ENCODE results near the gene PSG5.
"Not testable (repeated sequence)": the region's sequence is repeated elsewhere in the genome, so short reads cannot be mapped to it uniquely, and the experiment has no call there.

Gene PSG5

GRCh38 chr19:43181869-43182771 is 4.2 kb downstream of the PSG5 start:
- DNase-seq = not testable (repeated sequence)

GRCh38 chr19:43179569-43180147 is 6.7 kb downstream of the PSG5 start:
- DNase-seq = not testable (repeated sequence)

- DNase-seq = not testable (repeated sequence)
These were observed 7.8 kb downstream of the PSG5 start for GRCh38 chr19:43178577-43178976.

- DNase-seq = not testable (repeated sequence)
These were observed 20.4 kb downstream of the PSG5 start for GRCh38 chr19:43165906-43166305.

DNA sequence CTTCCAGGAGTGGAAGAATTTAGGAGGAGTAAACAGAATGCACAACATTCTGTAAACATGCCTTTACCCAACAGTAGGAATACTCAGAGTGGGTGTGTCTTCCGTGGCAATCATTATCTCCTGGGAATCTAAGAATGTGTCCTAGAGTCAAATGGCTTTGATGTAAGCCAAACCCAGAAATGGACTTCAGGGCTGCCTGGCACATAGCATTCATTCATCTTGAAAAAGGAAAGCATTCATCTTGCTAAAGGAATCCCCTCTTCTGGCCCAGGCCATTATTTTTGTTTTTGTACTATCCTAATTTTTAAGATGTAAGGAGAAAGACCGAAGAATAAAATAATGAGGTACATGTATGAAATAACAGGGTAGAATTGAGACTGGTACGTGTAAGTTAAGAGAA is 23.2 kb downstream of the PSG5 start:
- not testable (repeated sequence) for DNase-seq

DNA sequence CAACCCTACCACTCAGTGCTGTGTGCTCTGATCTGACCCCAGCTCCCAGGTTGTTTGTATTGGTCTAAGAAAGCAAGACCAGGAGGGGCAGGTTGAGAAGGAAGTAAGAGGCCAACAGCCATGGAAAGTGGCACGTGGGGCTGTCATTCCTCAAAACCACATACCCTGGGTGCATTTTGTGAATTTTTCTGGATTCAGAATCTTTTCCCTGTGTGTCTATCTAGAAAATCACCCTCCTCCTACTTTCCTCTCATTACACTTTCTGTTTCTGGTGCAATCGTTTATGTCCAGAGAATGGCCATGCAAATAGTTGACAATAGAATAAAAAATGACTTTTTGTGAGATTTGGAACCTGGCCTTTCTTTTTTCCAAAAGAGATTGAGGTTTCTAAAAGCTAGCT is 24.1 kb downstream of the PSG5 start:
- not testable (repeated sequence) for DNase-seq

DNA sequence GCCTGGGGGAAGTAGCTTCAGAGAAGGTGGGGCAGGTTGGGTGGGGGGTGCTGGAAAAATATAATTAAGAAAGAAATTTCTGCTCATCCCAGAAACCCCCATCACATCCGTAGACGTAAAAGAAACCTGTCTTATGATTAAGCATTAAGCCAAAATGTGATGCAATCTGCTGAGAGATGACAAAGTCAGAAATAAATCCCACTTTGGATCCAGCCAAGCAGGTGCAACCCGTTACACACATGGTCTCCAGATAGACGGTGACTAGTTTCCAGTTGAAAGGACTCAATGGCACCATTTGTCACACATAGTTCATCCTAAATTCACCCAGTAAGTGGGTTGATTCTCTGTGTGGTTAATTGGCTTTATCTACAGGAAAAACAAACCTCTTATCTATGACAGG is 34.1 kb downstream of the PSG5 start:
- DNase-seq = no peak

GRCh38 chr19:43149788-43150187 is 36.5 kb downstream of the PSG5 start:
- DNase-seq = not testable (repeated sequence)

- DNase-seq = no peak
These were observed 38.1 kb downstream of the PSG5 start for GRCh38 chr19:43148233-43148632.

- DNase-seq = not testable (repeated sequence)
These were observed 44.6 kb downstream of the PSG5 start for GRCh38 chr19:43141763-43142162.

- DNase-seq = no peak
These were observed 53.6 kb downstream of the PSG5 start for GRCh38 chr19:43132696-43133095.

- peak; percentile 21 for DNase-seq
These were observed 55.0 kb downstream of the PSG5 start for GRCh38 chr19:43131281-43131842.

DNA sequence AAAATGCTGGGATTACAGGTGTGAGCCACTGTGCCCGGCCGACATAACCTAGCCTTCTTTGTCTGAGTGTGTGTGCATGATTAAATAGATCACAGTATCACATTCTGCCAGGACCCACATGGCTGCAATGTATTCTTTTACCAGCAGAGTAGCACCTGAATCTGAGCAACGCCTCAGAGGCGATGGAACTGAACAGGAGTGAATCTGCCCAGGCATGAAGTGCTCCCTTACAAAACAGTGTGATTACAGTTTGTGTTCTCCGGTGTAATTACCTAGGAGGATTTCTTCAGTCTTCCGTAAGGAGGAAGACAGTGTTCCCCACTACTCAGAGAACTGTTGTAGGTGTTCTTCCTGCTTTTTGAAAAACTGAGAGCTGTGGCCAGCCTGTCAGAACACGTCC is 57.1 kb downstream of the PSG5 start:
- DNase-seq = not testable (repeated sequence)

GRCh38 chr19:43127336-43127735 is 59.0 kb downstream of the PSG5 start:
- not testable (repeated sequence) for DNase-seq

GRCh38 chr19:43126720-43127119 is 59.6 kb downstream of the PSG5 start:
- DNase-seq = no peak

- no peak for DNase-seq
These were observed 62.0 kb downstream of the PSG5 start for GRCh38 chr19:43124360-43124759.

DNA sequence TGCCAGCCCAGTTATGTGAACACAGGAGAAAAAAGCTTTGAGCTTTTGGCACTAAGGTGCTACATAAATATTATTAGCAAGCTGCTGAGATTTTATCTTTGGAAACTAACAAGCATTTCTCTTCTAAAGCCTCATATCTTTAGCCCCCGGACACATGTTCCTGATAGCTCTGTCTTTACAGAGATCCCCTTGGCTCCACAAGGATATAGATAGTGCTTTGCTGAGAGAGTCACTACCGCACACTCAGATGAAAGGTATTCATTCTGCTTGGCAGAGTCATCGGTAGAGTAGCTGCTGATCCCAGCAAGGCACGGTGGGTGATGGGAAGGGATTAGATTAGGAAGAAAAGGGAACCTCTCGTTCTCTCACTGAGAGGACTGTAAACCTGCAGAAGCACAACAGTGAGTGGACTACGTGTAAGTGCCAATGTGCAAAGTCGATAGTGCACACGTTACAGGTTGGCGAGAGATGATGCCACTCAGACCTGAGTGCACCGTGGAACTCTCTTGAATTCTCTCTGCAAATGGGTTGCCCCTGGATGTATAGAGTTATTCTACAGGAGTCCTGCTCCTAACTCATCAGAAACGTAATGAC is 65.8 kb downstream of the PSG5 start:
- DNase-seq = not testable (repeated sequence)

DNA sequence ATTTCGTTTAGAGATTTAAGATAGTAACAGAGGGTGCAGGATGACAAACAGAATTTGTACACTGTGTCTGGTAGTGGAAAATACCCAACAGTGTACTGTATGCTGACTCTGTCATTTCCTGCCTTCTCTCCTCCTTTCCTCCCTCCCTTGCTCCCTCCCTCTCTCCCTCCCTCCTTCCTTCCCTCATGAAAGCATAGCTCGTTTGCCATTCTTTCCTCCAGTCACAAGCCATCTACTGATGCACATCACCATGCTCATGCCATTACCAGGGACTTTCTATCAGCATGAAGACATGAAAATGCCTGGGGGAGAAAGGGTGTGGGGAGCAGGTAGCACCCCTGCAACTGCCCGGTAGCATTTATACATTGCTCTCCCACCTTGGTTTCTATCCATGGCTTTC is 66.8 kb downstream of the PSG5 start:
- DNase-seq = not testable (repeated sequence)
